GM10266 (cell line): Measurements from ENCODE around the gene ATG13.

ENCODE experiments used
- DNase-seq: peaks from one replicate; pipeline ENCODE4 v3.0.0; 2012; ENCODE audit errors: extremely low spot score
- CTCF ChIP-seq: IDR thresholded peaks from 2 replicates; pipeline ENCODE4 v1.5.1; 2012; ENCODE audit warnings: mild to moderate bottlenecking, low read depth; ENCODE audit not compliant: control insufficient read depth, insufficient read depth; ENCODE audit errors: missing control alignments

The ATG13 gene

GRCh38 chr11:46686886-46687795, 69.8 kb downstream of the ATG13 start:
- TF ChIP-seq CTCF = no peak
- DNase-seq = no peak

GRCh38 chr11:46690702-46691101, 73.3 kb downstream of the ATG13 start:
- TF ChIP-seq CTCF = no peak
- no peak for DNase-seq

GRCh38 chr11:46692450-46692849, 75.1 kb downstream of the ATG13 start:
- no peak for DNase-seq

GRCh38 chr11:46693597-46694012, 76.3 kb downstream of the ATG13 start:
- TF ChIP-seq CTCF = no peak
- no peak for DNase-seq

More at GRCh38 chr11:46692450-46692849, 75.1 kb downstream of the ATG13 start:
- TF ChIP-seq CTCF = no peak

GRCh38 chr11:46694072-46694471, 76.7 kb downstream of the ATG13 start:
- no peak for DNase-seq
- TF ChIP-seq CTCF = no peak

- DNase-seq = no peak
- no peak for TF ChIP-seq CTCF
Observed at GRCh38 chr11:46694607-46695006, 77.3 kb downstream of the ATG13 start.
